NK-92 (cell line): ENCODE results near the gene BMF.
"Not testable (repeated sequence)": the region's sequence is repeated elsewhere in the genome, so short reads cannot be mapped to it uniquely, and the experiment has no call there.

Source experiments
- DNase-seq: peaks from one replicate; lab custom pipeline; 2025; ENCODE audit not compliant: unreplicated experiment; lab: John Stamatoyannopoulos, UW

BMF gene

DNA sequence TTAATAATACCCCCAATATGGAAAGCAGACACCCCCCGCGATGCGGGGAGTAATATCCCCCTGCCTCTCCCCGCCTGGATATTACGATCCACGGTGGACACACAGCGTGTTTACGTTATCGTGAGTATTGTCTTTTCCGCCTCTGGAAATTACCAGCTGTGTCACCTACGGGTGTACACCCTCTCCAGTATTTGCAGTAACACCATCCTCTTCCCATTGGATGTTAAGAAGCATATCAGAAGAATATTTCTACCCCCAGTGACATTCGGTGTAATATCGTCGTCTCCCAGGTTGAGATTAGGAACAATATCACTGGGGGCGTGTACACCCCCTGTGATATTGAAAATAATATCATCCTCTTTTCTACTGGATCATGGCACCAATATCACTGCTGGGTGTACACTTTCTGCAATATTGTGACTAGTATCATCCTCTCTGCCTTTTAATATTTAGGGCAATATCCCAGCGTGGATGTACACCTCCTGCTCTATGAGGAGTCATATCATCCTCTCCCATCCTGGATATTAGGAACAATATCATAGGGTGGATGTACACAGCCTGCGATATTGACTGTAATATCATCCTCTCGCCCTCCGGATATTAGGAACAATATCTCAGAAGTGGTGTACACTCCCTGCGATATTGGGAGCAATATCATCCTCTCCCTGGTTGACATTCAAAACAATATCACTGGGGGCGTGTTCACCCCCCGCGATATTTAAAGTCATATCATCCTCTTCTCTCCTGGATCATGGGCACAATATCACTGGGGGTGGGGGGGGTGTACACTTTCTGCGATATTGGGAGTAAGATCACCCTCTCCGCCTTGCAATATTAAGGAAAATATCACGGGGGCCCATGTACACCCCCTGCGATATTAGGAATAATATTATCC, 20.3 kb upstream of the BMF start:
- DNase-seq = no peak

DNA sequence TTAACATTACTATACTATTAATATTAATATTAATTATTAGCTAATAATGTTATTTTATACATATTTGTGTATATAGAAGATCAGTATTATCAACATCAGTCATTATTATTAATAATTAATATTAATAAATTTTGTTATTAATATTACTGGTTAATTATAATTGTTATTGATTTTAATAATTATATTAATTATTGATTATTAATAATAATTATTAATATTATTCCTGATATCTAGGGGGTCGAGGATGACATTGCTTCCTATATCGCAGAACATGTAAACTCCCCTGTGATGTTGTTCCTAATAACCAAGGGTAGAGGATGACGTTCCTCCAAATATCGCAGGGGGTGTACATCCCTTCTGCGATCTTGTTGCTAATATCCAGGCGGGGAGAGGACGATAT, 17.3 kb upstream of the BMF start:
- DNase-seq = no peak

DNA sequence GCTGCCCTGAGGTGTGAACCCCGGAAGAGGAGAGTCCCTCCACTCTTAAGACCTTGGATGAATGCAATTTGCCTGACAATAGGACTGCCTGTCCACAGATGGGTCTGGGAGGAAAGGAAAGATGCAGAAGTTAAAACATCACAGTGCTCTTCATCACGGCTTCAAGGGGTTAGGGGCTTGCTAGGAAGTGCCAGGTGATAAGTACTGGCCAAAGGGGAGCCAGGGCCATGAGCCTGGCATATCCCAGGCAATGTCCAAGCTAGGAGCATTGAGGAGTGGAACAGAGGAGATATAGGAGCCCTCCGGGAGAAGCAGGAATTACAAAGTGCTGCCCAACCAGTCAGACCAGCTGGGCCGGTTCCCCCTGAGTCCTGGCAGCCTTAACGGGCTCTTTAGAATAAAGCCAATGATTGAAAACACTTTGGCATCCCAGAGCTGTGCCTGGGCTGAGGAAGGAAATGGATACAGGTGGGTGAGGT, 16.2 kb upstream of the BMF start:
- not testable (repeated sequence) for DNase-seq

DNA sequence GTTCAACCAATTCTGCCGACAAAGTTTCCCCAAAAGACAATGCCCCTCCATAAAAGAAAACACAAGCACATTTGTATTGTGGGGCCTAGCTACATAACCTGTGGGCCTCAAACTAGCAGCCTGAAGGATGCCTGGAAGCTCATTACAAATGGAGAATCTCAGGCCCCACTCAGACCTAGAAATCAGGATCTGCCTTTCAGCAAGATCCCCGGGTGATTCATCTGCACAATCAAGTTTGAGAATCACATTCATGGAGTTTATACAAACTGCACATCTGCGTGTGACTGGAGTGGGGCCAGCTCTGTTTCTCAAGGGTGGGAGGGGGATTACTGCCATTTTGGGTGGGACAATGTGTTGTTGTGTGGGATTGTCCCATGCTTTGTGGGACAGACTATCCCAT, 15.7 kb upstream of the BMF start:
- not testable (repeated sequence) for DNase-seq

DNA sequence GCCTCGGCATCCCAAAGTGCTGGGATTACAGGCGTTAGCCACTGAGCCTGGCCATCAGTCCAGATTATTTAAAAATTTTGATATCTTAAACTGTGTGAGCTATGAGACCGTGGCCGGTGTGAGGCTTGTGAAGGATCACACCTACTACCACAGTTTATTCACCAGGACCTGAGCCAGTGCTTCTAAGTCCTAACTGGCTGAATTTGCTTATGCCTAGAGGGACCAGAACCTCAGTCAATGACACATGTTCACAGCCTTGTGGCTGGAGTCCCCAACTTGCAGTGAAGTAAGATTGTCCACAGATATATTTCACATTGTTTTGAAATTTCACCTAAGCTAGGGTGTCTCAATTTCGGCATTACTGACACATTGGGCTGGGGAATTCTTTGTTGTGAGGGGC, 15.2 kb upstream of the BMF start:
- DNase-seq = not testable (repeated sequence)

DNA sequence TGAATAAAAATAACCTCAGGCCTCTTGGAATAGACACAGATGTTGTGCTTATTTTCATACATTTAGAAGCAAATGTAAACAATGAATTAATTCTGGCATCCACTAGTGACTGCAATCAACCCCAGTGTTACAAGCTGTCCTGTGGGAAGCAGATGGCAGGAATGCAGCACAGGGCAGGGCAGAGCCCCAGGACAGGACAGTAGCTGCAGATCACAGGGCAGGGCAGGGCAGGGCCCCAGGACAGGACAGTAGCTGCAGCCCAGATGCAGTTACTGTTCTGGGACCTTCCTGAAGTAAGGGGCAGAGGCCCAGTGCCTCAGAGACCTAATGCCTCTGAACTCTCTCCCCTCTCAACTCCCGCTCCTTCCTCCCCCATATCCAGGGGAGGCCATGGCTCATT, 14.3 kb upstream of the BMF start:
- DNase-seq = not testable (repeated sequence)

DNA sequence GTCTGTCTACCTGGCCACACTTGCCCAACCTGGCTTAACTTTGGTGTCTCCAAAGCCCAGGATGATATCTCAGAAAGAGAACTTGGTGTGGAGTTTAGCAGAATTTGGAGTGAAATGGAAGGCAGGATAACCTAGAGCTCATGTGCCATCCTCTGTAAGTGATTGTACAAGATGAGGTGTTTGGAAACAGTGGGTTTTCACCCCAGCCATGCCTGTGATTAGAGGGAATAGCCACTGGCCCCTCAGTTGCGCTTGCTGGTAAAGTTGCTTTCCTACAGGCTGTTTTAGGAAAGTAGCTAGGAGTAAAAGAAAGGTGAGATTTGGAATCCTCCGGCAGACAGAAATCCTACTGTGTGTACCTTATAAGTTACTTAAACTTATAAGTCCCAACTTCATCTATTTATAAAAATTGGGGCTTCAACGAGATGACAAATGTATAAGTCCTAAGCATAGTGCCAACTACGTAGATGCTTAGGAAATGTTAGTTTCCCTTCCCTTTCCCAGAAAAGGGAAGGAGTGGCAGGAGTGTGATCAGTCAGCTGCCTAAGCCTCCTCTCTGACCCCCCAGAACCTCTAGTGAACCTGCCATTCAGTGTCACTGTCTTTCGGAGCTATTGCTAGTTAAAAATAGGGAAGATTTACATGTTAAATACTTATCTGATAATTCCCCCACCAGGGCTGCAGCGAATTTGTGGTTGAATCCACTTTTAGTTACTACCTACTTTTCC, 13.4 kb upstream of the BMF start:
- DNase-seq = no peak

DNA sequence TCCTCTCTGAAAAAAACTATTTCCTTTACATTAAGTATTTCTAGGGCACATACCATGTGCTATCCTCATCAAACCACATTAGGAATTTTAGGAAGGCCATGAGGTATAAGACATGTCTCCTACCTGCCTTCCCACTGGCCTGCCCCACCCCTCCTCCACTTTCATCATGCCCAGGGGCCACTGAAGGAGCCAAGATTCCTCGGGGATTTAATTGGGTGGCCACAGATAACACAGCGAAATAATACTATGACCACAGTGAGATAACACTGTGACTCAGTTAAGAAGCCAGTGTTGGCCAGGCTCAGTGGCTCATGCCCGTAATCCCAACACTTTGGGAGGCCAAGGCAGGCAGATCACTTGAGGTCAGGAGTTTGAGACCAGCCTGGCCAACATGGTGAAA, 9.8 kb upstream of the BMF start:
- DNase-seq = no peak

DNA sequence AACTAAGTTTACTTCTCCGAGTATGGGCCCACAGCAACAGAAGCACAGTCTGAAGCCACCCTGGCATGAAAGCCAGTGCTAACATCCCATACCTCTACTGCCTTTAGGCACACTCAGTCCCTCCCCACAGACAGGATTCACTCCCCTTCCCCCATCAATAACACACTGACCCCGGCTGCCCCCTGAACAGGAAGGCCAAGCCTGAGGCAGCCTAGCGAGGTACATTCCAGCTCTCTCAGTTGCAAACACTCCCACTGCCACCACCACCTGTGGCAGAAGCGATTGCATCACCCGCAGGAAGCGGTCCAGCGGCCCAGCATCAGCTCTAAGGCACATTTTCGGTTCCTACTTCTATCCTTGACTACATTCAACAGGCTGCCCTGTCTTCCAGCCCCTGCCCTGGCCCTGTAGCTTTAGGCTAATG, 7.0 kb upstream of the BMF start:
- DNase-seq = no peak

DNA sequence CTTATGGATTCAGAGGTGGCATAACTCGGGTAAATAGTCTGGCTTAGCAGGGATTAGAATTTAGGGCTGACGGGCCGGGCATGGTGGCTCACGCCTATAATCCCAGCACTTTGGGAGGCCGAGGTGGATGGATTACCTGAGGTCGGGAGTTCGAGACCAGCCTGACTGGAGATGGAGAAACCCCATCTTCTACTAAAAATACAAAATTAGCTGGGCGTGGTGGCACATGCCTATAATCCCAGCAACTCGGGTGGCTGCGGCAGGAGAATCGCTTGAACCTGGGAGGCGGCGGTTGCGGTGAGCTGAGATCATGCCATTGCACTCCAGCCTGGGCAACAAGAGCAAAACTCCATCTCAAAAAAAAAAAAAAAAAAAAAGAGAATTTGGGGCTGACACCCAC, 6.4 kb upstream of the BMF start:
- DNase-seq = not testable (repeated sequence)

DNA sequence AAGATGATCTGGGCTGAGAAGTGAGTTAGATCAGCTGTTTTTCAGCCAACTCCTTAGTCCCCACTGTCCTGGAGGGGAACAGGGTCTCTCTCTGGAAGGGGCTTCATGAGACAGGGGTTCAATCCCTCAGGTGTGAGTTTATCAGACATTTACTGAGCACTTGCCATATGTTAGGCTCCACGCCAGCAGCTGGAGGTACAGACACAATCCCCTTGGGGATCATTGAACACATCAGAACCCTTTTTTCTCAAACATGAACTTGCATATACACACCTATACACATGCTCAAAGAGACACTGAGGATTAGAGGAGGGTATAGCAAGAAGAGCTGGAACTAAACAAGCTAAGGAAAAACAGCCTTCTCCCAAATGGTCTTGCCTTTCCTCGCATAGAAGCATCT, 5.5 kb upstream of the BMF start:
- DNase-seq = no peak

DNA sequence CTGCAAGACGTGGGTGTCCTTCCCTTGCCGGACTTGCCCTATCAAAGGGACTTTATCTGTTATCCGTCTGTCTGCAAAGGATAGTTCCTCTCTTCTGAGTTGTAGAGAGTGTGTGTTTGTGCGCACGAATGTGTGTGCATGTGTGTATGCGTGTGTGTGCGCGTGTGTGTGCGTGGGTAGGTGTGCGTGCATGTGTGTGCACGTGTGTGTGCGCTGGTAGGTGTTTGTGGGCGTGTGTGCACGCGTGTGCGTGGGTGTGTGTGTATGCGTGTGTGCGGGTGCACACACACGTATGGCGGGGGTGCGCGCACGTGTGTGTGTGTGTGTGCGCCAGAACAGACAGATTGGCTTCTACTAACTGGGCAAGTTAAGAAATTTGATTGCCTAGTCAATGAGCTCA, 4.1 kb upstream of the BMF start:
- DNase-seq = no peak

DNA sequence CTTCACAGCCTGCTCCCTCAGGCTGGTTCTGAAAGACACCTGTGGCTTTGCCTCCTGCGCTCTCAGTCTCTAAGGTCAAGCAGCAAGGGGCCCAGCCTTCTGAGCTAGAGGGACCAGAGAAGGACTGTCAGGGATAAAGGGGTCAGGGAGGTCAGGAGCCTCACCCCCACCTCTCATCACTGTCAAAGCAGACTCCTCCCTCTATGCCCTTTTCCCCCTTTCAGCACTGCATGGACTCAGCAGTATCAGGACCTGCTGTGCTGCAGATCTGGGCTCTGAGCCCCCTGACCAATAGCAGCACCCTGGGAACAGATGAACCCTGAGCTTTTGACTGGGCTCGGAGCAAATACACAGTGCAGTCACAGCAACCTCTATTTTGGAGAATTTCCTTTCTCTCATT, 3.2 kb upstream of the BMF start:
- DNase-seq = no peak

DNA sequence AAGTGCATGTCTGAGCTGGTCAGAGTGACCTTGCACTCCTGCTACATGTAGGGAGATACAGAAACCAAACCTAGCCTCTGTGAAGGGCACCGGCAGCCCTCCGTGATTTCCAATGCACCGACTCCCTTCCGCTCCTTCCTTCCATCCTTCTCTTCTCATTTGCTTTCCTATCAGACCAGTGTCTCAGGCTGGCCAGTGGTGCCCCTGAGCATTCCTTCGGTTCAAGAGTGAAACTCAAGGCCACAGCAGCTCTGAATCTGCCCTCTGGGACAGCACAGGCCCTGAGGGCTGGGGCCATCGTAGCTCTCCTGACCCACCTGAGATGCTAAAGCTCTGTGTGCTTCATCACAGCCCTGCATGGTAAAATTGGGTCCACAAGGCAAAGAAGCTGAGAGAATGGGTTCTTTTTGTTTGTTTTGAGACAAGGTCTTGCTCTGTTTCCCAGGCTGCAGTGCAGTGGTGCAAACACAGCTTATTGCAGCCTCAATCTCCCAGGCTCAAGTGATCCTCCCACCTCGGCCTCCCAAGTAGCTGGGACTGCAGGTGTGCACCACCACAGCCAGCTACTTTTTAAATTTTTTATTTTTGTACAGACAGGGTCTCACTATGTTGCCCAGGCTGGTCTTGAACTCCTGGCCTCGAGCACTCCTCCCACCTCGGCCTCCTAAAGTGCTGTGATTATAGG, 2.3 kb upstream of the BMF start:
- DNase-seq = no peak

DNA sequence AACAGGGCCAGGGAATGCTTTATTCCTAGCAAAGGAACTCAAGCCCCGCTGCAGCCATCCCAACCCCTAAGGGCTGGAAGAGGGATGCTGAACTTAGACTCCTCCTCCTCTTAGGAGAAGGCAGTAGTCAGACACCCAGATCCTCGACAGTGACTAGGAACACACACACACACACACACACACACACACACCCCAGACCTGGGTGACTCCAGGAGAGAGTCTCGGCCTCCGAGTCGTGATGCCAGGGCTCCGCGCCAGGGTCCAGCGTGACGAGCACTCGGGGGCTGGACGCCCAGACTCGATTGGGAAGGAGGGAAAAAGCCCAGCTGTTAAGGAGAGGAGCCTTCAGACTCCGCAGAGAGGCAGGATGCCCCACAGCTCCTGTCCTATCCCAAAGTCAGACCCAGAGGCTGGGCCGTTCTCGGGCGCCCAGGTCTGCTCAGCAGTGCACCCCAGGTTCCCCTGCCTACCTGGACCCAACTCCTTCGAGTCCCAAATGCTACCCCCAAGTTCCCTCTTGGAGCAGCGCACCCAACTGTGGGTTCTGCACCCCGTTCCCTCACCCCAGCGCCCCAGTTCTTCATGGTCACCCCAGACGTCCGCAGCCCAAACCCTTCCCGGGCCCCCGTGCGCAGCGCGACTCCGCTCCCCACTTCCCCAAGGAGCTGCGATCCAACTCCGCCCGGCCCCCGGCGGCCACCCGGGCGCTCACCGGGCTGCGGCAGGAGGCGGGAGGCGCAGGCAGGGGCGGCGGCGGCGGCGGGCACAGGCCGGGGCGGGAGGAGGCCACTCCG, 421 bp downstream of the BMF start:
- no peak for DNase-seq

DNA sequence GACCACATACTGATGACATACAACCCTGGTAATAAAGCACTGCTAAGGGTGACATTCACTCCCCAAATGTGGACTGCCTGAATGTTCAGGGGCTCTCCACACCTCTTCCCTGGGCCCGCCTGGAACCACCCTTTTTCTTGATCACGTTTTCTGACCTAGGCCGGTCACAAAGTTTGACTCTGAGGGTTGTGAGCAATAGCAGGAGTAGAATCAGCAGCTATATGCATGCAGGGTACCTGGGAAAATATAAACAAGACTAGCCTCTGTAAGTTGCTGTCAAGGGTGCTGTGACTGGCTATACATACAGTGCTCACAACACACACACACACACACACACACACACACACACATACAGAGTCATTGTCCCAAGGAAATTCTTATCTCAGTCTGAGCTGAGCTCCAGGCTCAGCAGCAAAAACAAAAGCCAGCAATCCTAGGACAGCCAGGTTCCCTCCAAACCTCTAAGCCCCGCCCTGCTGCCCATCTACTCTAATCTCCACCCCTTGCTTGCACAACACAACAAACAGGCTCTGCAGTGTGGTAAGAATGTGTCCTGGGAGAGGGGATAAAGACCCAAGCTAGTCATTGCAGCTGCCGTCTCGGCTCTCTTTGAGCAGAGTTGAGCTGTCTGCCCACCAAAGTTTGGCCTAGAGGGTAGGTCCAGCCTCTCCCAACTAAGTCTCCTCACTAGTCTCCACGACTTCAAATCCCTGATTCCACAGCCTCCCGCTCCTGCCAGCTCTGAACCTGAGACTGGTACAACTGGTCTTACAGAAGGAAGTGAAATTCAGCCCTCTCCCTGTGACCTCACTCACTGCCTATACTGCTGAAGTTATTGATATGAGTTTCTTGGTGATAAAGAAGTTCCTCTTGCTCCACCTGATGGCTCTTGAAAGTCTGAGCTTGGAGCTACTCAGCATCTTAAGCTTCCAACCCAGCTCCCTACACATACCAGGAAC, 2.2 kb downstream of the BMF start:
- DNase-seq = no peak

DNA sequence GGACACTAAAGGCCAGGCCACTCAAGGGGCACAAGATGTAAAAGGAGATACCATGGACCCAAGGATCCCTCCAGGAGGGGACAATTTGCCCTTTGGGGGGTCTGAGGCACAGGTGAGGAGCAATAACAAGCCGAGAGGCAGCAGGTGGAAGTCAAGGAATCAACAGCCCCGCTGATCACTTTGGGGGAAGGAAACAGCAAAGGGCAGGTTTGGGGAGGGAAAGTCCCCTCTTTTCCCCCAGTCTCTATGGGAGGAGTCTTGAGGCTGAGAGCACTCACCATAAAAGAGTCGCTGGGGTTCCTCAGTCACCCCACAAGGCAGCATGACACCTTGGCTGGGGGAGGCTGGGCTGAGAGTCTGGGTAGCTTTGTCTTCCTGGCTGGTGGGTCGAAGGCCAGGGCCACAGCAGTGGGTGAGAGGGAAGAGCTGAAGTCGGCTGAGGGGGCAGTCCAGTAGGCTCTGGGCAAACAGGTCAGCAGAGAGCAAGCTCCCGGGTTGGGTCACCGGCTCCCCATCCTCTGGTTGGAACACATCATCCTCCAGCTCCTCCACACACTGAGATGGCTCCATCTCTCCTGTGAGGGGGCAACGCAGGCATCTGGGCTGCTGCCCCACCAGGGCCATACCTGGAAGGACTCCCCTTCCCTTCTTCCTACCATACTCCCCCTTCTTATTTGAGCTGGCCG, 3.0 kb downstream of the BMF start:
- no peak for DNase-seq

DNA sequence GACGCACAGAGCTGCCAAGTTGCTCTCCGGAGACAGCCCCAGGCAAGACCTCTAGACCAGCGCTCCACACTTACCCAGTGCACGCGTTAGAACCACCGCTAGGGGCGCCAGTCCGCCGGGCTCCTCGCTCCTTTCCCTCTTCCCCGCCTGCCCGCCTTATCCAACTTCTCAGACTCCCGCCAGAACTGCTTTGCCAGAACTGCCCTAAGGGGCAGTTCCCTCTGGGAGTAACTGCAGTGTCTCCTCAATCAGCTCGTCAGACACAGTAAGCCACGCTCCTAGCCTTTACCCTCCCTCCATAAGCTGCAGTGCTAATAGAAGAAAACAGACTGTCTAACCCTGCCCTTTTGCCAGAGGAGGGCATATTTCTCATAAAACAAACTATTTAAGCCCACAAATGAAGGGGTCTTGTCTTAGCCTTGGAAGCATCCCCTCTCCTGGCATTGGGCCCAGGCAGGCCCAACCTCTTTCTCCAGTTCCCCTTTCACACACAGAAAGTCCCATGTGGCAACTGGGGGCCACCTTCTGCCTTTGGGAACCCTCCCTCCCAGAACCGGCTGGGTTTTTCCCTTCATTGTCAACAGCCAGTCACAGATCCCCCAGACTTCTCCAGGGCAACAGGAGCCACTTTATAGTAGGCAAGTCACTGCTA, 3.7 kb downstream of the BMF start:
- DNase-seq = no peak
